Coronary artery (tissue), 2 donors: Measurements from ENCODE around the gene RSL1D1.

Experiments used
- DNase-seq: peaks from one replicate; pipeline ENCODE4 v3.0.0-alpha.2; 2017; ENCODE audit warnings: low spot score
- H3K27ac ChIP-seq, 2 donors: fragments of 200-600 bp; sonication (generic); one replicate each; pipeline ENCODE4 v1.5.1; 2016 to 2019
- H3K4me3 ChIP-seq: fragments of 200-600 bp; sonication (generic); 2 replicates; pipeline ENCODE4 v1.5.1; 2016; ENCODE audit warnings: mild to moderate bottlenecking, moderate library complexity
- CTCF ChIP-seq: fragments of 200-600 bp; sonication (generic); IDR thresholded peaks from one replicate; pipeline ENCODE4 v1.5.1; 2019; ENCODE audit warnings: antibody characterized with exemption

Gene RSL1D1

GRCh38 chr16:11886881-11887280 is 35.5 kb upstream of the RSL1D1 start:
- no peak for TF ChIP-seq CTCF
- no peak overlapping the region for H3K27ac ChIP-seq
- no peak overlapping the region for H3K4me3 ChIP-seq
- DNase-seq, result no peak

- TF ChIP-seq CTCF, result no peak
- Histone ChIP-seq H3K27ac (no peak overlapping the region), H3K4me3 (no peak overlapping the region)
- no peak for DNase-seq
Measured at GRCh38 chr16:11884035-11884434, 32.7 kb upstream of the RSL1D1 start.

- TF ChIP-seq CTCF, result no peak
- no peak overlapping the region for H3K4me3 ChIP-seq
- no peak for DNase-seq
- H3K27ac ChIP-seq, result no peak overlapping the region
Measured at GRCh38 chr16:11880007-11880406, 28.7 kb upstream of the RSL1D1 start.

GRCh38 chr16:11877374-11877773 is 26.0 kb upstream of the RSL1D1 start:
- no peak for DNase-seq
- no peak for TF ChIP-seq CTCF
- Histone ChIP-seq H3K27ac (no peak overlapping the region), H3K4me3 (no peak overlapping the region)

GRCh38 chr16:11876306-11876705 is 25.0 kb upstream of the RSL1D1 start:
- Histone ChIP-seq H3K27ac (no peak overlapping the region), H3K4me3 (no peak overlapping the region)
- no peak for DNase-seq
- no peak for TF ChIP-seq CTCF

GRCh38 chr16:11875721-11876120 is 24.4 kb upstream of the RSL1D1 start:
- no peak overlapping the region for H3K27ac ChIP-seq
- no peak overlapping the region for H3K4me3 ChIP-seq
- TF ChIP-seq CTCF, result no peak
- DNase-seq, result no peak

GRCh38 chr16:11871193-11871592 is 19.9 kb upstream of the RSL1D1 start:
- TF ChIP-seq CTCF, result no peak
- no peak overlapping the region for H3K4me3 ChIP-seq
- peak overlapping the region; percentile 8 to 45 for H3K27ac ChIP-seq
- DNase-seq, result no peak
